ENCODE results near the gene PLXNB2. TPM values are rescaled to one million over a fixed set of nuclear protein-coding genes. Genes with fewer than 3 reads are reported as not detected.

PLXNB2 gene
- total and polyA plus RNA-seq, 2 experiments from 2014 or later = 123 to 147 TPM

DNA sequence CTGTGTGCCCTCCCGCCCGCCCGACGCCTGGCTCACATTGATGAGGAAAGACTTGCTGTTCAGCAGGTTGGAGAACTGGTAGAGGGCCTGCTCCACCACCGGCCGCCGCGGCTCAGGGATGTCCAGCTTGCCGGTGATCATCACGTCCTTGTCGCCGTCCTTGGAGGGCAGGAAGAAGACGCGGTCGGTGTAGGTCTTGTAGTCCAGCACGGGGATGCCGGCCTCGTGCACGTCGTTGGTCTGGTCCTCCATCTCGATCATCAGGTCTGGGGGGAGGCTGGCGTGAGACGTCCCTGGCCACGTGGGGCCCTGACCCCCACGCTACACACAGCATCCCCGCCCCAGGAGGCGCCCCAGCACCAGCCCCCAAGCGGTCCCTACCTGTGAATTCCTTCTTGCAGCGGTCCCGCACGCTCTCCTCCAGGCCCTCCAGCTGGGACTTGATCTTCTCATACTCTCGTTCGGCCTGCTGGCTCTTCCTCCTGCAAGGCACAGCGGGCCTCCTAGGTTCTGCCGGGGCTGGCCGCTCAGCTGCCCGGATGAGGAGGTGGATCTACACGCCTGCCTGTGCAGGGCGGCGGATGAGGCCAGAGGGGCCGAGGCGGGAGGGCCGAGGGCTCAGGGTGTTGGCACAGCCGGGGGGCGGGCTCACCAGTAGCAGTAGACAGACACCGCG is 26.6 kb downstream of the PLXNB2 start:
- no peak for TF ChIP-seq EZH2 (IDR thresholded peaks at IDR 0.05; ENCODE audit: insufficient read depth, poor library complexity, severe bottlenecking)
- Histone ChIP-seq H3K36me3 (ENCODE audit: low read depth) (peaks cover 26% of the 10 kb centered on the region; the same call in 1 of the 2 replicates), H3K4me1 (ENCODE audit: insufficient read depth) (no peaks in the 10 kb centered on the region), H3F3A (ENCODE audit: insufficient read depth) (peaks cover 10% of the 10 kb centered on the region; the same call in 1 of the 2 replicates), H2AFZ (no peak overlapping the region), H3K9me3 (ENCODE audit: low read depth) (no peaks in the 10 kb centered on the region), H3K4me2 (ENCODE audit: unreplicated experiment) (no peak overlapping the region), H3K79me2 (ENCODE audit: insufficient read depth) (peaks cover 8% of the 10 kb centered on the region), H3K4me3 (no peak overlapping the region), H3K9ac (no peak overlapping the region), H4K20me1 (ENCODE audit: insufficient read depth) (no peaks in the 10 kb centered on the region), H3K27me3 (replicated peaks; ENCODE audit: insufficient read depth) (no peaks in the 10 kb centered on the region), H3K27ac (no peak overlapping the region), H3K9me2 (ENCODE audit: insufficient read depth) (no peaks in the 10 kb centered on the region)
- in situ Hi-C loops (cut with MboI) = no loop called here
- WGBS, 2 experiments (ENCODE audit: low coverage in 1 of 2, low lambda C conversion rate in 2 of 2, missing lambda C conversion rate in 2 of 2) = 96% methylated on average over 31 to 47 of the region's 47 CpGs
- no peak for DNase-seq

DNA sequence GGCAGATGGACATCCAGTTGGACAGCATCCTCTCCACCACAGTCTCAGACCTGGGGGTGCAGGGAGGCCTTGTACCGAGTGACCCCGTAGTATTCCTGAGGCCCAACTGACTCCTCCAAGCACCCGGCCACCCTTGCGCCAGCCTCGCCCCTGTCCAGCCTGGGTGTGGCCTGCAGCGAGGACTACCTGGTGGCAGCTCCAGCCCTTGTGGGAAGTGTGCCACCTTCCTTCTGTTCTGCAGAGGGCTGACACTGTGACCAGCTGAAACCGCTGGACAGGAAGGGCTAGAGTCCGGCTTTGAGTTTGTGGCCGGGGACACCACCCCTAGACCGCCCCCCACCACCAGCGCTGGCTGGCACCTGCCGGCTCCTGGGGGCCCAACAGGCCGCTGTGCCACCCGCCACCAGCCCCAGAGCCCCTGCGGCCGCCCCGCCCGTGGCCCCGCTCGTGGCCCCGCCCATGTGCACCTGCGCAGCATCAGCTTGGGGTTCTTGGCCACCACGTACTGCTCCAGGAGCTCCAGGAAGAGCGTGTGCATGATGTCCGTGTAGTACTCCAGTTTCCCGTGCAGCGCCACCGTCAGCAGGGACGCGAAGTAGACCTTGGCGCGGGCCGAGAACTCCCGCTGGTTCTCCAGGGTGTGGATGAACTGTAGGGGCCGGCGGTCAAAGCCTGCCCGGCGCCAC is 27.3 kb downstream of the PLXNB2 start:
- in situ Hi-C loops (cut with MboI) = no loop called here
- Histone ChIP-seq H3K27me3 (replicated peaks; ENCODE audit: insufficient read depth) (no peaks in the 10 kb centered on the region), H2AFZ (no peak overlapping the region), H3K36me3 (ENCODE audit: low read depth) (peaks cover 30% of the 10 kb centered on the region; the same call in 1 of the 2 replicates), H3K27ac (no peak overlapping the region), H3K4me3 (no peak overlapping the region), H3K9ac (no peak overlapping the region), H3K4me1 (ENCODE audit: insufficient read depth) (no peaks in the 10 kb centered on the region), H3K4me2 (ENCODE audit: unreplicated experiment) (no peak overlapping the region), H3F3A (ENCODE audit: insufficient read depth) (peaks cover 14% of the 10 kb centered on the region), H3K9me2 (ENCODE audit: insufficient read depth) (no peaks in the 10 kb centered on the region), H4K20me1 (ENCODE audit: insufficient read depth) (no peaks in the 10 kb centered on the region), H3K9me3 (ENCODE audit: low read depth) (no peaks in the 10 kb centered on the region), H3K79me2 (ENCODE audit: insufficient read depth) (peaks cover 5% of the 10 kb centered on the region; the same call in 1 of the 2 replicates)
- TF ChIP-seq EZH2 (IDR thresholded peaks at IDR 0.05; ENCODE audit: insufficient read depth, poor library complexity, severe bottlenecking) (no peak), EZH2phosphoT487 (IDR thresholded peaks at IDR 0.05; ENCODE audit: insufficient read depth, low read depth) (no peak)
- 97% methylated on average over 26 to 38 of the region's 38 CpGs for WGBS, 2 experiments (ENCODE audit: low coverage in 1 of 2, low lambda C conversion rate in 2 of 2, missing lambda C conversion rate in 2 of 2)
- no peak for DNase-seq

DNA sequence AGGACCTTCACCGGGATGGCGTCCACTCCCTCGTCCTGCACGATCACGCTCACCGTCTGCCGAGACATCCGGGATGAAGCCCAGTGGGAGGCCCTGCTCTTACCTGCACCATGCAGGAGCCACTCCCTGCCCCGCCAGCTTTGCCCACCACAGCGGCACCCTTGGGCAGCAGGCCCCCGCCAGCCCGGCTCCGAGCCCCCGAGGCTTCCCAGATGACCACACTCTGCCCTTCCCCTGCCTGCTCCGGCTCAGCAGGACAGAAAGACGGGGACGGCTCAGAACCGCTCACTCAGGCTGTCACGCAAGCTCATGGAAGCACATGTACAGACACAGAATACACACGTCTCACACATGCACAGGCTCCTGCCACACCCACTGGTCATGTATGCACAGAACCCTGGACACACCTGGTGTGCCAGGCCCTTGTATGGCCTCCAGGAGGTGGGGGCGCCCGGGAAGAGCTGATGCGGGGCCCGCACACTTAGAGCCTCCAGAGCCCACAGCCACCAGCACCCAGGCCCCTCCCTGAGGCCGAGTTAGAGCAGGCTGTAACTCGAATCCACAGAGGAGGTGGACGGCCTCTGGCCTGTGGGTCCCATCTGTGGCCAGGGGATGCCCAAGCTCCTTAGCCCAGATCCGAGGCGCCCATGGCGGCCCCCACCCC is 28.4 kb downstream of the PLXNB2 start:
- H3K9ac ChIP-seq = no peak overlapping the region
- H3K9me2 ChIP-seq (ENCODE audit: insufficient read depth) = no peaks in the 10 kb centered on the region
- no peaks in the 10 kb centered on the region; the same call in 1 of the 2 replicates for H3K79me2 ChIP-seq (ENCODE audit: insufficient read depth)
- TF ChIP-seq EZH2 (IDR thresholded peaks at IDR 0.05; ENCODE audit: insufficient read depth, poor library complexity, severe bottlenecking) (no peak), EZH2phosphoT487 (IDR thresholded peaks at IDR 0.05; ENCODE audit: insufficient read depth, low read depth) (no peak)
- H3K4me3 ChIP-seq = no peak overlapping the region
- H3K36me3 ChIP-seq (ENCODE audit: low read depth) = peaks cover 35% of the 10 kb centered on the region; the same call in 1 of the 2 replicates
- no peaks in the 10 kb centered on the region for H3K4me1 ChIP-seq (ENCODE audit: insufficient read depth)
- 90 to 93% methylated on average over 23 to 30 of the region's 30 CpGs for WGBS, 2 experiments (ENCODE audit: low coverage in 1 of 2, low lambda C conversion rate in 2 of 2, missing lambda C conversion rate in 2 of 2)
- no peak overlapping the region for H3K4me2 ChIP-seq (ENCODE audit: unreplicated experiment)
- no peaks in the 10 kb centered on the region for H3K9me3 ChIP-seq (ENCODE audit: low read depth)
- no peak overlapping the region for H2AFZ ChIP-seq
- DNase-seq = no peak
- in situ Hi-C loops (cut with MboI) = loop anchor here (10.0 kb wide), 1 partner anchor 56 kb away; no protein-coding TSS in a partner anchor
- H4K20me1 ChIP-seq (ENCODE audit: insufficient read depth) = no peaks in the 10 kb centered on the region
- H3K27ac ChIP-seq = no peak overlapping the region
- H3K27me3 ChIP-seq (replicated peaks; ENCODE audit: insufficient read depth) = no peaks in the 10 kb centered on the region
- H3F3A ChIP-seq (ENCODE audit: insufficient read depth) = peaks cover 18% of the 10 kb centered on the region

DNA sequence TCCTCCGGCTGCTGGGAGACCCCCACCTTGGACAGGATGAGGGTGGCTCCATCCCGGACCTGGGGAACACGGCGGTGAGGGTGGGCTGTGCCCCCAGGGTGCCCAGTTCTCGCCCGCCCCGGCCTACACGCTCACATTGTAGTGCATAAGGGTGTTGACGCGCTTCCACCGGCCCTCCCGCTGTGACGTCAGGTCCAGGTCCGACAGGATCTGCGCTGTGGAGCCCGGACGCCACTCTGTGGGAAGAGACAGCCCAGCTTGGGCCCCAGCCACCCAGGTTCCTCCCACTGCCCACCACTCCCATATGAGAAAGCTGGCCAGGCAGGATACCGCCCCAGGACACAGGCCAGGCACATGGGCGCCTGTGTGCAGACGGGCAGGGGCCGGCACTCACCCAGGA is 29.0 kb downstream of the PLXNB2 start:
- DNase-seq = no peak
- Histone ChIP-seq H3K36me3 (ENCODE audit: low read depth) (peaks cover 37% of the 10 kb centered on the region; the same call in 1 of the 2 replicates), H3K9me3 (ENCODE audit: low read depth) (no peaks in the 10 kb centered on the region), H3F3A (ENCODE audit: insufficient read depth) (peaks cover 18% of the 10 kb centered on the region), H3K9me2 (ENCODE audit: insufficient read depth) (no peaks in the 10 kb centered on the region), H3K4me2 (ENCODE audit: unreplicated experiment) (no peak overlapping the region), H3K27ac (no peak overlapping the region), H3K4me3 (no peak overlapping the region), H4K20me1 (ENCODE audit: insufficient read depth) (no peaks in the 10 kb centered on the region), H3K9ac (no peak overlapping the region), H3K27me3 (replicated peaks; ENCODE audit: insufficient read depth) (no peaks in the 10 kb centered on the region), H2AFZ (no peak overlapping the region), H3K4me1 (ENCODE audit: insufficient read depth) (no peaks in the 10 kb centered on the region), H3K79me2 (ENCODE audit: insufficient read depth) (no peaks in the 10 kb centered on the region; the same call in 1 of the 2 replicates)
- in situ Hi-C loops (cut with MboI) = loop anchor here (10.0 kb wide), 1 partner anchor 56 kb away; no protein-coding TSS in a partner anchor
- WGBS, 2 experiments (ENCODE audit: low coverage in 1 of 2, low lambda C conversion rate in 2 of 2, missing lambda C conversion rate in 2 of 2) = 96% methylated on average over 21 of the region's 21 CpGs
- TF ChIP-seq EZH2 (IDR thresholded peaks at IDR 0.05; ENCODE audit: insufficient read depth, poor library complexity, severe bottlenecking) (no peak), EZH2phosphoT487 (IDR thresholded peaks at IDR 0.05; ENCODE audit: insufficient read depth, low read depth) (no peak)
